ENCODE data around the gene ATP8B1. TPM values are rescaled to one million over a fixed set of nuclear protein-coding genes. Genes with fewer than 3 reads are reported as not detected.
A peak's percentile ranks its signal among the peaks of the same experiment; 100 is the strongest.

ATP8B1 gene
- total and polyA plus RNA-seq, 2 experiments from 2014 or later = 1.7 to 3.0 TPM

DNA sequence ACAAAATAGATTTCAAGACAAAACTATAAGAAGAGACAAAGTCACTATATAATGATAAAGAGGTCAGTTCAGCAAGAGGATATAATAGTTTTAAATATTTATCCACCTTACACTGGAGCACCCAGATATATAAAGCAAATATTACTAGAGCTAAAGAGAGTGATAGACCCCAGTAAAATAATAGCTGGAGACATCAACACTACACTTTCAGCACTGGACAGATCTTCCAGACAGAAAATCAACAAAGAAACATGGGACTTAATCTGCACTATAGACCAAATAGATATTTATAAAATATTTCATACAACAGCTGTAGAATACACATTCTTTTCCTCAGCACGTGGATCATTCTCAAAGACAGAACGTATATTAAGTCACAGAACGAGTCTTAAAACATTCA lies 86.6 kb downstream of the ATP8B1 start (continued):
- TF ChIP-seq, protein P1, sequence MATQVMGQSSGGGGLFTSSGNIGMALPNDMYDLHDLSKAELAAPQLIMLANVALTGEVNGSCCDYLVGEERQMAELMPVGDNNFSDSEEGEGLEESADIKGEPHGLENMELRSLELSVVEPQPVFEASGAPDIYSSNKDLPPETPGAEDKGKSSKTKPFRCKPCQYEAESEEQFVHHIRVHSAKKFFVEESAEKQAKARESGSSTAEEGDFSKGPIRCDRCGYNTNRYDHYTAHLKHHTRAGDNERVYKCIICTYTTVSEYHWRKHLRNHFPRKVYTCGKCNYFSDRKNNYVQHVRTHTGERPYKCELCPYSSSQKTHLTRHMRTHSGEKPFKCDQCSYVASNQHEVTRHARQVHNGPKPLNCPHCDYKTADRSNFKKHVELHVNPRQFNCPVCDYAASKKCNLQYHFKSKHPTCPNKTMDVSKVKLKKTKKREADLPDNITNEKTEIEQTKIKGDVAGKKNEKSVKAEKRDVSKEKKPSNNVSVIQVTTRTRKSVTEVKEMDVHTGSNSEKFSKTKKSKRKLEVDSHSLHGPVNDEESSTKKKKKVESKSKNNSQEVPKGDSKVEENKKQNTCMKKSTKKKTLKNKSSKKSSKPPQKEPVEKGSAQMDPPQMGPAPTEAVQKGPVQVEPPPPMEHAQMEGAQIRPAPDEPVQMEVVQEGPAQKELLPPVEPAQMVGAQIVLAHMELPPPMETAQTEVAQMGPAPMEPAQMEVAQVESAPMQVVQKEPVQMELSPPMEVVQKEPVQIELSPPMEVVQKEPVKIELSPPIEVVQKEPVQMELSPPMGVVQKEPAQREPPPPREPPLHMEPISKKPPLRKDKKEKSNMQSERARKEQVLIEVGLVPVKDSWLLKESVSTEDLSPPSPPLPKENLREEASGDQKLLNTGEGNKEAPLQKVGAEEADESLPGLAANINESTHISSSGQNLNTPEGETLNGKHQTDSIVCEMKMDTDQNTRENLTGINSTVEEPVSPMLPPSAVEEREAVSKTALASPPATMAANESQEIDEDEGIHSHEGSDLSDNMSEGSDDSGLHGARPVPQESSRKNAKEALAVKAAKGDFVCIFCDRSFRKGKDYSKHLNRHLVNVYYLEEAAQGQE (IDR thresholded peaks at IDR 0.05; ENCODE audit: unreplicated experiment) = peak; percentile 33

DNA sequence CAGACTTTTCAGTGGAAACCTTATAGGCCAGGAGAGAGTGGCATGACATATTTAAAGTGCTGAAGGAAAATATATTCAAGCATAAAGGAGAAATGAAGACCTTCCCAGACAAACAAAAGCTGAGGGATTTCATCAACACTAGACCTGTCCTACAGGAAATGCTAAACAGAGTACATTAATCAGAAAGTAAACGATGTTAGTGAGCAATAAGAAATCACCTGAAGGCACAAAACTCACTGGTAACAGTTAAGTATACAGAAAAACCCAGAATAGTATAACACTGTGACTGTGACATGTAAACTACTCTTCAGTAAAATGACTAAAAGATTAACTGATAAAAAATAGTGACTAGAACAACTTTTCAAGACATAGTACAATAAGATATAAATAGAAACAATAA lies 87.4 kb downstream of the ATP8B1 start:
- H3K4me2 ChIP-seq = no peak overlapping the region
- no peaks in the 10 kb centered on the region for H3F3A ChIP-seq (replicated peaks; ENCODE audit: low read depth)
- H3K4me1 ChIP-seq (ENCODE audit: insufficient read depth) = no peaks in the 10 kb centered on the region
- no peak for DNase-seq (ENCODE audit: low spot score)
- Mint-ChIP-seq H3K27me3 (ENCODE audit: insufficient read depth, low read depth, poor library complexity) (peaks cover 8% of the 10 kb centered on the region), H3K4me1 (no peaks in the 10 kb centered on the region), H3K36me3 (ENCODE audit: low read depth) (peaks cover 13% of the 10 kb centered on the region; the same call in 2 of the 3 replicates), H3K4me3 (no peak overlapping the region), H3K9me3 (peaks cover 13% of the 10 kb centered on the region; the same call in 2 of the 3 replicates), H3K27ac (no peak overlapping the region)
- H2AFZ ChIP-seq = no peak overlapping the region
- no peak for ATAC-seq
- no peaks in the 10 kb centered on the region for H3K36me3 ChIP-seq (ENCODE audit: insufficient read depth)
- H3K9me2 ChIP-seq (ENCODE audit: insufficient read depth) = no peaks in the 10 kb centered on the region
- no peak overlapping the region for H3K4me3 ChIP-seq
- H3K27ac ChIP-seq (ENCODE audit: low read depth) = no peak overlapping the region
- H4K20me1 ChIP-seq (replicated peaks; ENCODE audit: insufficient read depth) = 0 out of 2 replicates have a peak, but pooled peaks cover 5% of the 10 kb centered on the region
- no peaks in the 10 kb centered on the region for H3K79me2 ChIP-seq (replicated peaks; ENCODE audit: insufficient read depth)
- H3K27me3 ChIP-seq (ENCODE audit: insufficient read depth) = no peaks in the 10 kb centered on the region
- TF ChIP-seq, protein P2, sequence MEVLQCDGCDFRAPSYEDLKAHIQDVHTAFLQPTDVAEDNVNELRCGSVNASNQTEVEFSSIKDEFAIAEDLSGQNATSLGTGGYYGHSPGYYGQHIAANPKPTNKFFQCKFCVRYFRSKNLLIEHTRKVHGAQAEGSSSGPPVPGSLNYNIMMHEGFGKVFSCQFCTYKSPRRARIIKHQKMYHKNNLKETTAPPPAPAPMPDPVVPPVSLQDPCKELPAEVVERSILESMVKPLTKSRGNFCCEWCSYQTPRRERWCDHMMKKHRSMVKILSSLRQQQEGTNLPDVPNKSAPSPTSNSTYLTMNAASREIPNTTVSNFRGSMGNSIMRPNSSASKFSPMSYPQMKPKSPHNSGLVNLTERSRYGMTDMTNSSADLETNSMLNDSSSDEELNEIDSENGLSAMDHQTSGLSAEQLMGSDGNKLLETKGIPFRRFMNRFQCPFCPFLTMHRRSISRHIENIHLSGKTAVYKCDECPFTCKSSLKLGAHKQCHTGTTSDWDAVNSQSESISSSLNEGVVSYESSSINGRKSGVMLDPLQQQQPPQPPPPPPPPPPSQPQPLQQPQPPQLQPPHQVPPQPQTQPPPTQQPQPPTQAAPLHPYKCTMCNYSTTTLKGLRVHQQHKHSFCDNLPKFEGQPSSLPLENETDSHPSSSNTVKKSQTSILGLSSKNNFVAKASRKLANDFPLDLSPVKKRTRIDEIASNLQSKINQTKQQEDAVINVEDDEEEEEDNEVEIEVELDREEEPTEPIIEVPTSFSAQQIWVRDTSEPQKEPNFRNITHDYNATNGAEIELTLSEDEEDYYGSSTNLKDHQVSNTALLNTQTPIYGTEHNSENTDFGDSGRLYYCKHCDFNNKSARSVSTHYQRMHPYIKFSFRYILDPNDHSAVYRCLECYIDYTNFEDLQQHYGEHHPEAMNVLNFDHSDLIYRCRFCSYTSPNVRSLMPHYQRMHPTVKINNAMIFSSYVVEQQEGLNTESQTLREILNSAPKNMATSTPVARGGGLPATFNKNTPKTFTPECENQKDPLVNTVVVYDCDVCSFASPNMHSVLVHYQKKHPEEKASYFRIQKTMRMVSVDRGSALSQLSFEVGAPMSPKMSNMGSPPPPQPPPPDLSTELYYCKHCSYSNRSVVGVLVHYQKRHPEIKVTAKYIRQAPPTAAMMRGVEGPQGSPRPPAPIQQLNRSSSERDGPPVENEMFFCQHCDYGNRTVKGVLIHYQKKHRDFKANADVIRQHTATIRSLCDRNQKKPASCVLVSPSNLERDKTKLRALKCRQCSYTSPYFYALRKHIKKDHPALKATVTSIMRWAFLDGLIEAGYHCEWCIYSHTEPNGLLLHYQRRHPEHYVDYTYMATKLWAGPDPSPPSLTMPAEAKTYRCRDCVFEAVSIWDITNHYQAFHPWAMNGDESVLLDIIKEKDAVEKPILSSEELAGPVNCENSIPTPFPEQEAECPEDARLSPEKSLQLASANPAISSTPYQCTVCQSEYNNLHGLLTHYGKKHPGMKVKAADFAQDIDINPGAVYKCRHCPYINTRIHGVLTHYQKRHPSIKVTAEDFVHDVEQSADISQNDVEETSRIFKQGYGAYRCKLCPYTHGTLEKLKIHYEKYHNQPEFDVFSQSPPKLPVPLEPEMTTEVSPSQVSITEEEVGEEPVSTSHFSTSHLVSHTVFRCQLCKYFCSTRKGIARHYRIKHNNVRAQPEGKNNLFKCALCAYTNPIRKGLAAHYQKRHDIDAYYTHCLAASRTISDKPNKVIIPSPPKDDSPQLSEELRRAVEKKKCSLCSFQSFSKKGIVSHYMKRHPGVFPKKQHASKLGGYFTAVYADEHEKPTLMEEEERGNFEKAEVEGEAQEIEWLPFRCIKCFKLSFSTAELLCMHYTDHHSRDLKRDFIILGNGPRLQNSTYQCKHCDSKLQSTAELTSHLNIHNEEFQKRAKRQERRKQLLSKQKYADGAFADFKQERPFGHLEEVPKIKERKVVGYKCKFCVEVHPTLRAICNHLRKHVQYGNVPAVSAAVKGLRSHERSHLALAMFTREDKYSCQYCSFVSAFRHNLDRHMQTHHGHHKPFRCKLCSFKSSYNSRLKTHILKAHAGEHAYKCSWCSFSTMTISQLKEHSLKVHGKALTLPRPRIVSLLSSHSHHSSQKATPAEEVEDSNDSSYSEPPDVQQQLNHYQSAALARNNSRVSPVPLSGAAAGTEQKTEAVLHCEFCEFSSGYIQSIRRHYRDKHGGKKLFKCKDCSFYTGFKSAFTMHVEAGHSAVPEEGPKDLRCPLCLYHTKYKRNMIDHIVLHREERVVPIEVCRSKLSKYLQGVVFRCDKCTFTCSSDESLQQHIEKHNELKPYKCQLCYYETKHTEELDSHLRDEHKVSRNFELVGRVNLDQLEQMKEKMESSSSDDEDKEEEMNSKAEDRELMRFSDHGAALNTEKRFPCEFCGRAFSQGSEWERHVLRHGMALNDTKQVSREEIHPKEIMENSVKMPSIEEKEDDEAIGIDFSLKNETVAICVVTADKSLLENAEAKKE (CRISPR knock-in tag; IDR thresholded peaks at IDR 0.05) = no peak
- no peak for TF ChIP-seq EZH2phosphoT487 (IDR thresholded peaks at IDR 0.05; ENCODE audit: unreplicated experiment)
- no peak for TF ChIP-seq CREB1 (CRISPR knock-in tag; IDR thresholded peaks at IDR 0.05; ENCODE audit: low read depth)
- no peak for TF ChIP-seq EZH2 (IDR thresholded peaks at IDR 0.05; ENCODE audit: low read depth, unreplicated experiment)
- TF ChIP-seq, protein P3, sequence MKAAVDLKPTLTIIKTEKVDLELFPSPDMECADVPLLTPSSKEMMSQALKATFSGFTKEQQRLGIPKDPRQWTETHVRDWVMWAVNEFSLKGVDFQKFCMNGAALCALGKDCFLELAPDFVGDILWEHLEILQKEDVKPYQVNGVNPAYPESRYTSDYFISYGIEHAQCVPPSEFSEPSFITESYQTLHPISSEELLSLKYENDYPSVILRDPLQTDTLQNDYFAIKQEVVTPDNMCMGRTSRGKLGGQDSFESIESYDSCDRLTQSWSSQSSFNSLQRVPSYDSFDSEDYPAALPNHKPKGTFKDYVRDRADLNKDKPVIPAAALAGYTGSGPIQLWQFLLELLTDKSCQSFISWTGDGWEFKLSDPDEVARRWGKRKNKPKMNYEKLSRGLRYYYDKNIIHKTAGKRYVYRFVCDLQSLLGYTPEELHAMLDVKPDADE (IDR thresholded peaks at IDR 0.05) = no peak
- no peak for TF ChIP-seq JUNB (IDR thresholded peaks at IDR 0.05; ENCODE audit: unreplicated experiment)
- TF ChIP-seq NANOG (IDR thresholded peaks at IDR 0.05; ENCODE audit: borderline replicate concordance) = no peak
- no peak for TF ChIP-seq STAT1 (IDR thresholded peaks at IDR 0.05; ENCODE audit: unreplicated experiment)
- TF ChIP-seq ZNF331 (CRISPR knock-in tag; IDR thresholded peaks at IDR 0.05; ENCODE audit: low read depth) = no peak
- no peak for TF ChIP-seq POLR2AphosphoS5 (IDR thresholded peaks at IDR 0.05; ENCODE audit: low read depth)
- no peak for TF ChIP-seq ZNF114 (CRISPR knock-in tag; IDR thresholded peaks at IDR 0.05)
- TF ChIP-seq, protein P4, sequence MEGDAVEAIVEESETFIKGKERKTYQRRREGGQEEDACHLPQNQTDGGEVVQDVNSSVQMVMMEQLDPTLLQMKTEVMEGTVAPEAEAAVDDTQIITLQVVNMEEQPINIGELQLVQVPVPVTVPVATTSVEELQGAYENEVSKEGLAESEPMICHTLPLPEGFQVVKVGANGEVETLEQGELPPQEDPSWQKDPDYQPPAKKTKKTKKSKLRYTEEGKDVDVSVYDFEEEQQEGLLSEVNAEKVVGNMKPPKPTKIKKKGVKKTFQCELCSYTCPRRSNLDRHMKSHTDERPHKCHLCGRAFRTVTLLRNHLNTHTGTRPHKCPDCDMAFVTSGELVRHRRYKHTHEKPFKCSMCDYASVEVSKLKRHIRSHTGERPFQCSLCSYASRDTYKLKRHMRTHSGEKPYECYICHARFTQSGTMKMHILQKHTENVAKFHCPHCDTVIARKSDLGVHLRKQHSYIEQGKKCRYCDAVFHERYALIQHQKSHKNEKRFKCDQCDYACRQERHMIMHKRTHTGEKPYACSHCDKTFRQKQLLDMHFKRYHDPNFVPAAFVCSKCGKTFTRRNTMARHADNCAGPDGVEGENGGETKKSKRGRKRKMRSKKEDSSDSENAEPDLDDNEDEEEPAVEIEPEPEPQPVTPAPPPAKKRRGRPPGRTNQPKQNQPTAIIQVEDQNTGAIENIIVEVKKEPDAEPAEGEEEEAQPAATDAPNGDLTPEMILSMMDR (conservative IDR thresholded peaks at IDR 0.05; ENCODE audit: low read depth in 2 of 2) = no peak
